ENCODE measurements around the gene CARMIL1. TPM values are rescaled to one million over a fixed set of nuclear protein-coding genes. Genes with fewer than 3 reads are reported as not detected.

Gene CARMIL1
- total and polyA plus RNA-seq, 11 donors = 2.4 to 9.1 (median 5.3) TPM

- Histone ChIP-seq H3K9me3 (no peaks in the 10 kb centered on the region), H3K36me3 (peaks cover 0 to 5% (median 0%) of the 10 kb centered on the region in 9 donors), H3K4me1 (peaks cover 0 to 9% (median 0%) of the 10 kb centered on the region in 12 donors), H3K4me3 (no peak overlapping the region), H3K27ac (no peak overlapping the region), H3K27me3 (no peaks in the 10 kb centered on the region)
- intact Hi-C loops (cut with DNase I) = no loop called here
- TF ChIP-seq, protein P1, sequence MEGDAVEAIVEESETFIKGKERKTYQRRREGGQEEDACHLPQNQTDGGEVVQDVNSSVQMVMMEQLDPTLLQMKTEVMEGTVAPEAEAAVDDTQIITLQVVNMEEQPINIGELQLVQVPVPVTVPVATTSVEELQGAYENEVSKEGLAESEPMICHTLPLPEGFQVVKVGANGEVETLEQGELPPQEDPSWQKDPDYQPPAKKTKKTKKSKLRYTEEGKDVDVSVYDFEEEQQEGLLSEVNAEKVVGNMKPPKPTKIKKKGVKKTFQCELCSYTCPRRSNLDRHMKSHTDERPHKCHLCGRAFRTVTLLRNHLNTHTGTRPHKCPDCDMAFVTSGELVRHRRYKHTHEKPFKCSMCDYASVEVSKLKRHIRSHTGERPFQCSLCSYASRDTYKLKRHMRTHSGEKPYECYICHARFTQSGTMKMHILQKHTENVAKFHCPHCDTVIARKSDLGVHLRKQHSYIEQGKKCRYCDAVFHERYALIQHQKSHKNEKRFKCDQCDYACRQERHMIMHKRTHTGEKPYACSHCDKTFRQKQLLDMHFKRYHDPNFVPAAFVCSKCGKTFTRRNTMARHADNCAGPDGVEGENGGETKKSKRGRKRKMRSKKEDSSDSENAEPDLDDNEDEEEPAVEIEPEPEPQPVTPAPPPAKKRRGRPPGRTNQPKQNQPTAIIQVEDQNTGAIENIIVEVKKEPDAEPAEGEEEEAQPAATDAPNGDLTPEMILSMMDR (IDR thresholded peaks at IDR 0.05) = no peak
- no peak for TF ChIP-seq POLR2A (IDR thresholded peaks at IDR 0.05)
- DNase-seq (no peak), ATAC-seq (no peak)
- WGBS, 4 donors = 84 to 90% (median 87%) methylated on average over 7 of the region's 7 CpGs
Observed at GRCh38 chr6:25431306-25431974, 152.3 kb downstream of the CARMIL1 start.

DNA sequence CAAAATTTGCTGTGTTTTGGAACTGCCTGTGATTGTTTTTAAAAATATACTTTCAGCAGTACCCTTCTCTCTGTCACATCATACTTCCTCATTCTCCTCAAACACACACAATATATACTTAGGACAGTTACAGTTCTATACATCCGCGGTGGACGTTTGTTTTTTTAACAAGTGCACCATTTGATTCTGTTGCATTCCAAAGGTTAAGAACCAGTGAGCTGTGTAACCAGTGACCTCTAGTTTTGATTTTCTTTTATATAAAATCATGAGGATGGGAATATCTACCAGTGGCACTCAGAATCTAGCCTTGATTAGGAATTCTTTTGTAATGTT lies 152.8 kb downstream of the CARMIL1 start:
- no peaks in the 10 kb centered on the region for H3K9me3 ChIP-seq
- TF ChIP-seq POLR2A (IDR thresholded peaks at IDR 0.05) = no peak
- TF ChIP-seq, protein P1 (IDR thresholded peaks at IDR 0.05) = no peak
- intact Hi-C loops (cut with DNase I) = no loop called here
- H3K27ac ChIP-seq = no peak overlapping the region
- 68 to 78% (median 77%) methylated on average over 3 of the region's 3 CpGs for WGBS, 4 donors
- peaks cover 0 to 9% (median 0%) of the 10 kb centered on the region in 12 donors for H3K4me1 ChIP-seq
- ATAC-seq (no peak), DNase-seq (no peak)
- peaks cover 0 to 5% (median 0%) of the 10 kb centered on the region in 9 donors for H3K36me3 ChIP-seq
- H3K27me3 ChIP-seq = no peaks in the 10 kb centered on the region
- H3K4me3 ChIP-seq = no peak overlapping the region

DNA sequence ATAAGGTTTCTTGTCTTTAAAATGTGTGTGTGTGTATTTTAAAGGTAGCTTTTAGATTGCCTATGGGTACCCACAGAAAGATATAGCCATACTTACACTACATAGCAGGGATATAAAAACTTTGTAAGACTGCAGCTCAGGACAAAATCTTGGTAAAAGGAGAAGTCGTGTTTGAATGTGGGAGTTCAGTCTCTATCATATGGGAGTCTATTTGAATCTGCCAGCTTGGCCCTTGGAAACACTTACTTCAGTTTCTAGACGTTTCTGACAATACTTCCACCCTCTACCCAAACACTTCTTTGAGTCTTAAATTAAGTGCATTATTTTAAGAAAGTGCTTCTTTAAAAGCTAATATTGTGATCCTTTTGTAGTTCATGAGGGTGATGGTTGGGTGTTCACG lies 155.7 kb downstream of the CARMIL1 start:
- Histone ChIP-seq H3K4me1 (peaks cover 0 to 8% (median 0%) of the 10 kb centered on the region in 12 donors), H3K27ac (no peak overlapping the region), H3K4me3 (no peak overlapping the region), H3K9me3 (no peaks in the 10 kb centered on the region), H3K27me3 (no peaks in the 10 kb centered on the region), H3K36me3 (peaks cover 0 to 5% (median 0%) of the 10 kb centered on the region in 9 donors)
- DNase-seq (no peak), ATAC-seq (no peak)
- intact Hi-C loops (cut with DNase I) = no loop called here
- TF ChIP-seq, protein P1 (IDR thresholded peaks at IDR 0.05) = no peak
- no peak for TF ChIP-seq POLR2A (IDR thresholded peaks at IDR 0.05)
- WGBS, 4 donors = 72 to 86% (median 81%) methylated on average over 3 of the region's 3 CpGs

DNA sequence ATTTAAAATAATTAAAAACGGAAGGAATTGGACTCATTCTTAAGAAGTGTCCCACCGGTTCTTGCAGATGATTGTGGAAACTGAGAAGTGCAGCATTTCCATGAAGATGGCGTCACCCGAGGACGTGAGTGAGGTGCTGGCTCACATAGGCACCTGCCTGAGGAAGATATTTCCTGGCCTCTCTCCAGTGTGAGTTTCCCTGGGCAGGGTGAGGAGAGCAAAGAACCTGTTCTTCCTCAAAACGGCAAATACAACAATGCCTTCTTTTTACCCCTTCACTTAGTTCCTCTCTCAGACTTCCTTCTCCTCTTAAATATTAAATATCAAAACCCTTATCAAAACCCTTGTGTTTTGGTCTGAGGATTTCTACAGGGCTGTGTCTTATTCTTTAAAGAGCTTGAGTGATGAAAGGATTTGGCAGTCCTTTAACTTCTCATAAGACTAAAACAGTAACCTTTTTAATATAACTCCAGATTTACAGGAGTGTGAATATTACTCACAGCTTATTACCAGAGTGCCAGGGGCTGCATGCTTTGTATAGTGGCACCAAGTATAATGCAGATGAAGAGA lies 156.3 kb downstream of the CARMIL1 start:
- no peak for ATAC-seq
- no peak overlapping the region for H3K27ac ChIP-seq
- H3K4me3 ChIP-seq = no peak overlapping the region
- peaks cover 0 to 8% (median 0%) of the 10 kb centered on the region in 12 donors for H3K4me1 ChIP-seq
- H3K9me3 ChIP-seq = no peaks in the 10 kb centered on the region
- peaks cover 0 to 5% (median 0%) of the 10 kb centered on the region in 9 donors for H3K36me3 ChIP-seq
- intact Hi-C loops (cut with DNase I) = no loop called here
- no peak for DNase-seq
- WGBS, 4 donors = 77 to 86% (median 82%) methylated on average over 6 of the region's 6 CpGs
- H3K27me3 ChIP-seq = no peaks in the 10 kb centered on the region
- TF ChIP-seq, protein P1 (IDR thresholded peaks at IDR 0.05) = no peak
- no peak for TF ChIP-seq POLR2A (IDR thresholded peaks at IDR 0.05)

All from heart left ventricle (tissue), 16 donors.